HG03520 (cell line): ENCODE measurements around the gene EIF1.

Source experiments
- ATAC-seq: cut with Tn5 transposase; IDR thresholded peaks from one replicate; pipeline ENCODE4 v1.9.1; 2021; ENCODE audit warnings: mild to moderate bottlenecking, moderate library complexity; ENCODE audit not compliant: unreplicated experiment

EIF1 gene

GRCh38 chr17:41734139-41734948, 45.7 kb downstream of the EIF1 start, which contains the start of gene HAP1:
Gene HAP1, minus strand, starts transcription at chr17:41734643. Its CDS starts 9 bp downstream, at chr17:41734634.
- no peak for ATAC-seq

GRCh38 chr17:41734949-41735313, 46.2 kb downstream of the EIF1 start:
- ATAC-seq = no peak

GRCh38 chr17:41735744-41736143, 47.1 kb downstream of the EIF1 start:
- ATAC-seq = no peak

GRCh38 chr17:41736983-41737679, 48.4 kb downstream of the EIF1 start:
- ATAC-seq = no peak

- no peak for ATAC-seq
Measured at GRCh38 chr17:41737680-41738023, 49.0 kb downstream of the EIF1 start.

GRCh38 chr17:41738077-41738800, 49.6 kb downstream of the EIF1 start:
- ATAC-seq = peak; percentile 53

- no peak for ATAC-seq
Measured at GRCh38 chr17:41738801-41739112, 50.1 kb downstream of the EIF1 start.

- no peak for ATAC-seq
Measured at GRCh38 chr17:41739661-41740352, 51.1 kb downstream of the EIF1 start.

- no peak for ATAC-seq
Measured at GRCh38 chr17:41740506-41740905, 51.8 kb downstream of the EIF1 start.

GRCh38 chr17:41741709-41742108, 53.0 kb downstream of the EIF1 start:
- no peak for ATAC-seq
